Heart left ventricle (tissue), 16 donors: ENCODE data around the gene ERC1. TPM values are rescaled to one million over a fixed set of nuclear protein-coding genes. Genes with fewer than 3 reads are reported as not detected.
A peak's percentile ranks its signal among the peaks of the same experiment; 100 is the strongest.

Source experiments
- ATAC-seq, 4 donors: fragments of 200-7000 bp; cut with Tn5 transposase; one replicate each; pipeline ENCODE4 v1.9.1; 2020 to 2022; ENCODE audit warnings: moderate library complexity in 4 of 4, mild to moderate bottlenecking in 3 of 4, moderate number of reproducible peaks in 1 of 4
- DNase-seq, 5 donors: peaks; one replicate each; pipeline ENCODE4 v3.0.0-alpha.2; 2020
- H3K27ac ChIP-seq, 12 donors: fragments of 200-600 bp; sonication (generic) in 4 of 12; one replicate each; pipeline versions ENCODE4 v1.5.0 to v1.8.0; 2016 to 2022; ENCODE audit warnings: mild to moderate bottlenecking in 2 of 12
- H3K27me3 ChIP-seq, 9 donors: fragments of 200-600 bp; sonication (generic) in 2 of 9; one replicate each; pipeline versions ENCODE4 v1.5.1 to v1.8.0; 2016 to 2022; ENCODE audit warnings: mild to moderate bottlenecking in 3 of 9
- H3K36me3 ChIP-seq, 9 donors: fragments of 200-600 bp; sonication (generic) in 2 of 9; one replicate each; pipeline versions ENCODE4 v1.5.0 to v1.8.0; 2018 to 2022; ENCODE audit warnings: mild to moderate bottlenecking in 2 of 9
- H3K4me1 ChIP-seq, 12 donors: fragments of 200-600 bp; sonication (generic) in 4 of 12; one replicate each; pipeline versions ENCODE4 v1.5.0 to v1.8.0; 2016 to 2022; ENCODE audit warnings: mild to moderate bottlenecking in 3 of 12
- H3K4me3 ChIP-seq, 12 donors: fragments of 200-600 bp; sonication (generic) in 4 of 12; one replicate each; pipeline versions ENCODE4 v1.5.0 to v1.8.0; 2017 to 2022; ENCODE audit warnings: mild to moderate bottlenecking in 9 of 12, moderate library complexity in 4 of 12
- H3K9me3 ChIP-seq, 12 donors: fragments of 200-600 bp; sonication (generic) in 4 of 12; one replicate each; pipeline versions ENCODE4 v1.5.0 to v1.8.0; 2016 to 2022; ENCODE audit warnings: mild to moderate bottlenecking in 1 of 12
- CTCF ChIP-seq, 12 donors: fragments of 200-600 bp; sonication (generic) in 4 of 12; IDR thresholded peaks; one replicate each; pipeline versions ENCODE4 v1.5.0 to v1.8.0; 2018 to 2022; ENCODE audit warnings: antibody characterized with exemption in 12 of 12, mild to moderate bottlenecking in 5 of 12
- POLR2A ChIP-seq, 2 donors: fragments of 450-650 bp; IDR thresholded peaks; one replicate each; pipeline ENCODE4 v1.6.1; 2017; ENCODE audit warnings: antibody characterized with exemption in 2 of 2, mild to moderate bottlenecking in 2 of 2, moderate library complexity in 2 of 2
- WGBS, 4 donors: extraction: QIAGEN DNeasy Blood & Tissue Kit in 2 of 4; methylation state at CpG; one replicate each; pipeline versions ENCODE4 v1.1.5 to v1.1.7; 2013 to 2018; 5-methylcytosine and 5-hydroxymethylcytosine counted together
- intact Hi-C, 10 donors: fragments of 100-400 bp; cut with DNase I; formaldehyde crosslinking; loops; one replicate each; pipeline versions ENCODE4 v1.11.1 to v1.14.2; 2022
- polyA plus RNA-seq, 2 donors: library from polyadenylated mRNA; stranded (reverse); fragments of 200-250 nt; gene quantifications; one replicate each; pipeline ENCODE4 v1.2.3, GENCODE V29; 2013
- total RNA-seq, 9 donors: library from RNA; depleted of rRNA in 2 of 9; stranded (reverse); fragments of >200 nt in 2 of 9; fragmentation: NEBNext Ultra II Directional in 3 of 9; extraction: Animal tissue kit (Norgen Biotek cat#: 25700) in 3 of 9; gene quantifications; one replicate each; pipeline versions ENCODE4 v1.1.0 to v1.2.4, GENCODE V29; 2016 to 2023
- donor health status: ischemic (EF 13 %, LVEDD 7.1; RV severe dilation, severe dysfunction).
- donor health status: healthy with polysubstance abuse.
- donor health status: DM: no; HTN: yes; CAD: no.
- donor health status: DM: no; HTN: no; CAD: no.
- donor health status: ischemic (EF 25% LVEDD 6.9; RV normal size, moderate dysfunction).
- donor health status: ischemic (EF 25% LVEDD 5.7; RV mildly dilated, moderate dysfunction).
- donor health status: healthy.
- donor health status: DM: yes; HTN: yes; CAD: no.
- donor health status: ischemic (EF 35%, LVEDD 5.7; RV mildly dilated, moderate dysfunction).
- donor health status: nonischemic (EF 11% LVEDD 7.7; RV severe dilation, severe dysfunction).
- donor health status: DM: yes; HTN: yes; CAD: no.
- donor health status: PGD.
- donor health status: ischemic (EF 29% LVEDD 5.4; RV normal size, mild dysfunction).
- donor health status: nonischemic (EF 23%, LVEDD 6.1; RV moderate dilation, normal function).

Gene ERC1
- total and polyA plus RNA-seq, 11 donors, result 13.5 to 84.0 (median 47.9) TPM

DNA sequence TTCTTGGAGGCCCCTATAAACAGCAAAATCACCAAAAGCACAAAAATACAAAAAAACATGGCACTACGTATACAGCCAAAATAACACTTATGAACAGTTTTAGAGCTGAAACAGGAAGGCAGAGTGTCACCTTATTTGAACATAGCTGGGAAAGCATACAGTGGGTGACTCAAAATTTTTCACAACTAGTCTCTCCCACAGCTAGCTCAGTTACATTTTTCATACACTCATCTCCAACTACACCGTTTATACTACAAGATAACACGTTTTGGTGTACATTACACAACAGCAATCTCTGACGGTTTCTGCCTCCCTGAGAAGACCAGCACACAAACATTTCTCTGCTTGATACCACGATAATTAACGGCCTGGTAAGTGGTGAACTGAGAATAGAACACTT is 44.4 kb upstream of the ERC1 start:
- no peak overlapping the region for H3K27ac ChIP-seq
- intact Hi-C loops, result loop anchor here in 6 of 10 donors (5.0 kb wide), 6 partner anchors 46 to 646 kb away; partner anchors contain the start of genes WNK1 (in 2 of the 6), ERC1 (in 1 of the 6) and FBXL14 (in 1 of the 6)
- H3K27me3 ChIP-seq, result no peaks in the 10 kb centered on the region
- H3K4me3 ChIP-seq, result no peak overlapping the region
- TF ChIP-seq POLR2A (IDR thresholded peaks at IDR 0.05), result no peak
- TF ChIP-seq CTCF (IDR thresholded peaks at IDR 0.05), result no peak
- WGBS, 4 donors, result 64 to 79% (median 68%) methylated on average over 6 of the region's 6 CpGs
- ATAC-seq (no peak), DNase-seq (no peak)
- H3K9me3 ChIP-seq, result no peaks in the 10 kb centered on the region
- peaks cover 0 to 26% (median 16%) of the 10 kb centered on the region in 9 donors for H3K36me3 ChIP-seq
- H3K4me1 ChIP-seq, result peaks cover 0 to 21% (median 14%) of the 10 kb centered on the region in 12 donors

DNA sequence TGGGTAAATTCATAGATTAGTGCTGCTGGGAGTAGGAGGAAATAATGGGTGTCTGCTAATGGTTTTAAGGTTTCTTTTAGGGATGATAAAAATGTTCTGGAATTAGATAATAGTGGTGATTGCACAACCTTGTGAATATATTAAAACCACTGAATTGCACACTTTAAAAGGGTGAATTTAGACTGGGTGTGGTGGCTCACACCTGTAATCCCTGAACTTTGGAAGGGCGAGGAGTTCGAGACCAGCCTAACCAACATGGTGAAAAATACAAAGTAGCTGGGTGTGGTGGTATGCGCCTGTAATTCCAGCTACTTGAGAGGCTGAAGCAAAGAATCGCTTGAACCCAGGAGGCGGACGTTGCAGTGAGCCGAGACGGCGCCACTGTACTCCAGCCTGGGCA is 42.8 kb upstream of the ERC1 start:
- Histone ChIP-seq H3K4me1 (peaks cover 0 to 19% (median 13%) of the 10 kb centered on the region in 12 donors), H3K36me3 (peaks cover 0 to 13% (median 6%) of the 10 kb centered on the region in 9 donors), H3K27ac (peak overlapping the region in 8 of 12 donors; percentile 86 to 97 (median 93)), H3K4me3 (peak overlapping the region in 9 of 12 donors; percentile 68 to 94 (median 82)), H3K9me3 (no peaks in the 10 kb centered on the region), H3K27me3 (no peaks in the 10 kb centered on the region)
- ATAC-seq (no peak), DNase-seq (no peak)
- WGBS, 4 donors, result 92 to 95% (median 93%) methylated on average over 9 of the region's 9 CpGs
- intact Hi-C loops, result loop anchor here in 7 of 10 donors (2.0 to 5.0 kb wide), 9 partner anchors 43 to 644 kb away; partner anchors contain the start of genes ERC1 (in 3 of the 7), WNK1 (in 2 of the 7) and FBXL14 (in 1 of the 7)
- TF ChIP-seq CTCF (IDR thresholded peaks at IDR 0.05) (no peak), POLR2A (IDR thresholded peaks at IDR 0.05) (no peak)

DNA sequence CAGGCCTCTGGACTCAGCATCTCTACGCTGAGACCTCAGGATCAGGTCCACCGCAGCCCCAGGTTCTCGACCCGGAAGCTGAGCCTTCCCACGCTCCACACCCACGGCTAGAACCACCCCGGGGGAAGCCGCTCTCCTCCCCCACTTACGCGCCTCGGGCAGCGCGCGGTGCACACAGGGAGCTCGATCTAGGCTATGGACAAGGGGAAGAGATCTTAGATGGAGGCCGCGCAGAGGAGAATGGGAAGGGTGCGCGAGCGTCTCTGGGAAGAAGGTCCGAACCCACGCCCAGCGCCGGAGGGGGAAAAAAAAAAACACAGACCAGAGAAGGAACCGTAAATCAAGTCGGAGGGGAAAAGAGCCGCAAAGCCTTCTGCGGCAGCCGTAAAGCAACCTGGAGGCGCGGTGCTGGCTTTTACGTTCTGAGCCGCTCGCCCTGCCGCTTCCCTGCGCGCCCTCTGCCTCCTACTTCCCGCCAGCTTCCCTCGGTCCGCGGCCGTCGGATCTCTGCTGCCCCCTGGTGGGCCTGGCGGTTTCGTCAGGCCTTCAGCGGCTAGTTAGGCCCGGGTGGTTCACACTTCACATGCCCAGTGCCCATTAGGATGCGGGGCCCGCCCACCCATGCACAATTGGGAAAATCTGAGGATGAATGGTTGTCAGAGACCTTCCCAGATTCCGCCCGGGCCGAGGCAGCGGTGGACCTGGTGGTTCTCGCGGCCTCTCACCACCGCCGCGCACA is 41.4 kb upstream of the ERC1 start, which contains the start of gene RAD52:
RAD52 (minus strand) TSS at position 242 of the 739 bp plus-strand sequence. CDS start 16,636 bp downstream, outside the sequence.
- H3K9me3 ChIP-seq, result no peaks in the 10 kb centered on the region
- peaks cover 0 to 22% (median 12%) of the 10 kb centered on the region in 12 donors for H3K4me1 ChIP-seq
- H3K27ac ChIP-seq, result peak within 1 kb of the TSS; percentile 76 to 98 (median 92)
- H3K36me3 ChIP-seq, result no peaks in the 10 kb centered on the region
- WGBS, 4 donors, result 0 to 1% (median 1%) methylated on average over 45 to 58 of the region's 58 CpGs
- intact Hi-C loops, result loop anchor here in 9 of 10 donors (1.0 to 10.0 kb wide), 14 partner anchors 41 to 643 kb away; partner anchors contain the start of genes ERC1 (in 5 of the 9), WNK1 (in 2 of the 9) and FBXL14 (in 1 of the 9)
- H3K4me3 ChIP-seq, result peak within 1 kb of the TSS; percentile 68 to 94 (median 82)
- peak; percentile 98 to 99 (median 98) for DNase-seq
- no peaks in the 10 kb centered on the region for H3K27me3 ChIP-seq
- peak; percentile 95 to 100 (median 99) for TF ChIP-seq CTCF (IDR thresholded peaks at IDR 0.05)
- TF ChIP-seq POLR2A (IDR thresholded peaks at IDR 0.05), result peak in 1 of 2 donors; percentile 48
- peak; percentile 97 to 98 (median 97) for ATAC-seq

DNA sequence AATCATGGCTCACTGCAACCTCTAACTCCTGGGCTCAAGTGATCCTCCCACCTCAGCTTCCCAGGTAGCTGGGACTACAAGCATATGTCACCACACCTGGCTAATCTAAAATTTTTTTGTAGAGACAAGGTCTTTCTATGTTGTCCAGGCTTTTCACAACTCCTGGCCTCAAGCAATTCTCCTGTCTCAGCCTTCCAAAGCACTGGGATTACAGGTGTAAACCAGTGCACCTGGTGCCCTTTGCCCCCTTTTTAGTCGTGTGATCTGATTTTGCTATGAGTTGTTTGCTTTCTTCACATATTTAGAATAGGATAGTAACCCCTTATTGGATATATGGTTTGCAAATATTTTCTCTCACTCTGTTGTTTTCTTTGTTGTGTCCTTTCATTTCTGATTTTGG is 39.8 kb upstream of the ERC1 start:
- no peak for TF ChIP-seq CTCF (IDR thresholded peaks at IDR 0.05)
- TF ChIP-seq POLR2A (IDR thresholded peaks at IDR 0.05), result no peak
- Histone ChIP-seq H3K4me1 (peaks cover 0 to 22% (median 11%) of the 10 kb centered on the region in 12 donors), H3K9me3 (no peaks in the 10 kb centered on the region), H3K27me3 (no peaks in the 10 kb centered on the region), H3K27ac (no peak overlapping the region), H3K36me3 (no peaks in the 10 kb centered on the region), H3K4me3 (no peak overlapping the region)
- intact Hi-C loops, result loop anchor here in 8 of 10 donors (5.0 to 10.0 kb wide), 5 partner anchors 41 to 384 kb away; partner anchors contain the start of gene ERC1 (in 2 of the 8)
- WGBS, 4 donors, result 56 to 76% (median 68%) methylated on average over 1 of the region's 1 CpG
- ATAC-seq (no peak), DNase-seq (no peak)
